Activated CD4-positive, alpha-beta T cell treated with anti-CD3 and anti-CD28 coated beads, Interleukin-2, amount 10 ng/mL, durations not matched to agents 24 days and 14 days (primary cell): ENCODE data around the gene PSMD9. TPM values are rescaled to one million over a fixed set of nuclear protein-coding genes. Genes with fewer than 3 reads are reported as not detected.
A peak's percentile ranks its signal among the peaks of the same experiment; 100 is the strongest.
"Not testable (repeated sequence)": the region's sequence is repeated elsewhere in the genome, so short reads cannot be mapped to it uniquely, and the experiment has no call there.

Source experiments
- DNase-seq: peaks from one replicate; pipeline ENCODE4 v3.0.0; 2022
- H3K27ac Mint-ChIP-seq: one replicate; pipeline ENCODE4 v1.8.0; 2022; ENCODE audit warnings: mild to moderate bottlenecking, mixed read lengths
- H3K27me3 Mint-ChIP-seq: one replicate; pipeline ENCODE4 v1.8.0; 2022; ENCODE audit warnings: mixed read lengths
- H3K36me3 Mint-ChIP-seq: one replicate; pipeline ENCODE4 v1.8.0; 2022; ENCODE audit warnings: low read depth, mild to moderate bottlenecking, mixed read lengths
- H3K4me1 Mint-ChIP-seq: one replicate; pipeline ENCODE4 v1.8.0; 2021; ENCODE audit warnings: mixed read lengths
- H3K4me3 Mint-ChIP-seq: one replicate; pipeline ENCODE4 v1.8.0; 2022; ENCODE audit warnings: mild to moderate bottlenecking, moderate library complexity, mixed read lengths
- H3K9me3 Mint-ChIP-seq: one replicate; pipeline ENCODE4 v1.8.0; 2021; ENCODE audit warnings: mixed read lengths
- intact Hi-C: fragments of 100-400 bp; cut with micrococcal nuclease; formaldehyde crosslinking; loops from one replicate; pipeline ENCODE4 v1.15.1; 2023
- total RNA-seq: library from RNA; stranded (reverse); gene quantifications from 2 replicates; pipeline ENCODE4 v1.2.3, GENCODE V29; 2022

PSMD9 gene
- total RNA-seq, 1 donor from 2014 or later, result 63.8 TPM

DNA sequence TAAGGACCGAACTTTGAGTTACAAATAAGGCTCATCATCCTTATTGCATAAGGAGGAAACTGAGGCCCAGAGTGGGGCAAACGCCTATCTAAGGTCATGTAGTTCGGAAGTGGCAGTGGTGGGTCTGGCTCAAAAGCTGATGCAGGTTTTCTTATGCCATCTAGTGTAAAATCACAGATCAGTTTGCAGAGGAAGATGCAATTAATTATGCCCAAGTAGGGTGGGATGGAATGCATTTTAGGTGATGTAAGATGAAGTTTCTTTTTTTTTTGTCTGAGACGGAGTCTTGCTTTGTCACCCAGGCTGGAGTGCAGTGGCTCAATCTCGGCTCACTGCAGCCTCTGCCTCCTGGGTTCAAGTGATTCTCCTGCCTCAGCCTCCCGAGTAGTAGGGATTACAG is 1.1 kb downstream of the PSMD9 start:
- peaks cover 17% of the 10 kb centered on the region for H3K36me3 Mint-ChIP-seq
- not testable (repeated sequence) for DNase-seq, H3K9me3 Mint-ChIP-seq, H3K27me3 Mint-ChIP-seq
- peaks cover 41% of the 10 kb centered on the region for H3K4me1 Mint-ChIP-seq
- intact Hi-C loops, result loop anchor here (2.0 to 5.0 kb wide), 5 partner anchors 29 to 203 kb away; partner anchors contain the start of genes CFAP251 and TMEM120B
- peak overlapping the region; percentile 99 for H3K27ac Mint-ChIP-seq
- peak overlapping the region; percentile 98 for H3K4me3 Mint-ChIP-seq

DNA sequence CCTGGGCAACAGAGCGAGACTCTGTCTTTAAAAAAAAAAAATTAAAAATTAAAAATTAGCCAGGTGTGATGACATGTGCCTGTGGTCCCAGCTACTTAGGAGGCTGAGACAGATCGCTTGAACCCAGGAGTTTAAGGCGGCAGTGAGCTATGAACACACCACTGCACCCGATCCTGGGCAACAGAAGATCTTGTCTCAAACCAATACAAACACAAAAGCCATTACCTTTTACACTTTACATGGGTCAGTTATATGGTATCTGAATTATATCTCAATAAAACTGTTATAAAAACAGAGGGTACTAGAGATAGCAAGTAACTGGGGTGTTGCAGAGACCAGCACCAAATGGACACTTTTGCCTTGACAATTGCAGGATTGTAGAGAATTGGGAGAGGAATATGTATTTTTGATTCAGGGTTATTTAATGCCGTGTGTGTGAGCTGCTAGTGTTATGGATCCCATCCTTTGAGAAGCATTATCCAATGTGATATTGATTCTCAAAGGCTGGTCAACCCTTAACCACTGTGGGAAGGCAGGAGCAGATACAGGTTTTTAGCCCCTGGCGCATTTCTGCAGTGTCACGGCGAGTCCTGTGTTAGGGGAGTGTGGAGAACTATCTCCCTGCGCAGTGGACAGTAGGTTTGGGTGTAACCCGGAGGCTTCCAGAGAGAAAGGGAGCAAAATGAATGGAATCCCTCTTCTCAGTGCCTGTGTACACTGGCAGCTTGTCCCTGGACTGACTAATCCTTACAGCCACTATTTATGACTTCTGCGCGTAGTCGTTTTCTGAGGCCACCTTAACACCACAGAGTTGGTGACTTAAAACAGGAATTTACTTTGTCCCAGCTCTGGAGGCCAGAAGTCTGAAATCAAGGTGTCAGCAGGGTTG is 4.3 kb downstream of the PSMD9 start:
- no peak for DNase-seq
- peaks cover 33% of the 10 kb centered on the region for H3K36me3 Mint-ChIP-seq
- intact Hi-C loops, result no loop called here
- no peaks in the 10 kb centered on the region for H3K9me3 Mint-ChIP-seq
- peaks cover 42% of the 10 kb centered on the region for H3K4me1 Mint-ChIP-seq
- H3K27me3 Mint-ChIP-seq, result no peaks in the 10 kb centered on the region
- H3K4me3 Mint-ChIP-seq, result no peak overlapping the region
- H3K27ac Mint-ChIP-seq, result peak overlapping the region; percentile 84

DNA sequence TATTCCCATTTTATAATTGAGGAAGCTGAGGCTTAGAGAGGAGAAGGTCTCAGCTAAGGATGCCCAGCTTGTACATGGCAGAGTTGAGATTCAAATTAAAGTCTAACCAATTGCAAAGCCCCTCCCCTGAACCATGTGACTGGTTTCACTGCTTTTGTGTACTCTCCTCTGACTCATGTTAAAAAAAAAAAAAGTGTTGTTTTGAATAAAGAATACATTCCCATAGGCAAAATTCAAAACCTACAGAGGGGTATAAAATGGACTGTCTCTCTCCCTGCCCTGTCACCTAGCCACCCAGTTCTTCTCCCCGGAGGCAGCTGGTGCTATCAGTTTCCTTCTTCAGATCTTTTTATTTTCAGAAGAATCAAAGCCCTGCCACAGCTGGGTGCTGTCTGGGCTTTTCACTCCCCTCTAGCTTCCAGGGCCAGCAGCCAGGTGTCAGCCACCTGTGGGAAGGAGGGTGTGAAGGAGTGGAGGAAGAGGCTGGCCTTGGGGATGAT is 5.4 kb downstream of the PSMD9 start:
- intact Hi-C loops, result no loop called here
- Mint-ChIP-seq H3K36me3 (peaks cover 36% of the 10 kb centered on the region), H3K4me3 (peak overlapping the region; percentile 63), H3K27ac (peak overlapping the region; percentile 84), H3K9me3 (no peaks in the 10 kb centered on the region), H3K4me1 (peaks cover 35% of the 10 kb centered on the region), H3K27me3 (no peaks in the 10 kb centered on the region)
- DNase-seq, result peak; percentile 73

DNA sequence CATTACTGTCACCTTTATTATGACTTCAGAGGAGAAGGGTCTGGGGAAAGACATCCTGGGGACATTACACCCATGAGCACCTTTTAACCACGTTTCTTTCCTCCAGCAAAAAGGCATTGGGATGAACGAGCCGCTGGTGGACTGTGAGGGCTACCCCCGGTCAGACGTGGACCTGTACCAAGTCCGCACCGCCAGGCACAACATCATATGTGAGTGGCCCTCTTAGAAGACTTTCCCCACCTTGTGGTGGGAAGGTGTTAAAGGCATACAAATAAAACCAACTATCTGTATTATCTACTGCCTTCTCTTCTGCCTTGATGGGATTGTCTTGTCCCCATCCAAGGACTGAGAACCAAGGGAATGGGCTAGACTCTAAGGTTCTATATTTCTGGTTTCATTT is 6.0 kb downstream of the PSMD9 start:
- Mint-ChIP-seq H3K4me3 (no peak overlapping the region), H3K27ac (no peak overlapping the region), H3K9me3 (no peaks in the 10 kb centered on the region), H3K27me3 (no peaks in the 10 kb centered on the region), H3K4me1 (peaks cover 30% of the 10 kb centered on the region), H3K36me3 (peaks cover 41% of the 10 kb centered on the region)
- intact Hi-C loops, result no loop called here
- peak; percentile 64 for DNase-seq

- intact Hi-C loops, result no loop called here
- H3K4me1 Mint-ChIP-seq, result peaks cover 16% of the 10 kb centered on the region
- H3K27me3 Mint-ChIP-seq, result no peaks in the 10 kb centered on the region
- no peak overlapping the region for H3K27ac Mint-ChIP-seq
- no peaks in the 10 kb centered on the region for H3K9me3 Mint-ChIP-seq
- DNase-seq, result no peak
- no peak overlapping the region for H3K4me3 Mint-ChIP-seq
- H3K36me3 Mint-ChIP-seq, result peaks cover 54% of the 10 kb centered on the region
Observed at GRCh38 chr12:121898287-121898686, 9.7 kb downstream of the PSMD9 start.

DNA sequence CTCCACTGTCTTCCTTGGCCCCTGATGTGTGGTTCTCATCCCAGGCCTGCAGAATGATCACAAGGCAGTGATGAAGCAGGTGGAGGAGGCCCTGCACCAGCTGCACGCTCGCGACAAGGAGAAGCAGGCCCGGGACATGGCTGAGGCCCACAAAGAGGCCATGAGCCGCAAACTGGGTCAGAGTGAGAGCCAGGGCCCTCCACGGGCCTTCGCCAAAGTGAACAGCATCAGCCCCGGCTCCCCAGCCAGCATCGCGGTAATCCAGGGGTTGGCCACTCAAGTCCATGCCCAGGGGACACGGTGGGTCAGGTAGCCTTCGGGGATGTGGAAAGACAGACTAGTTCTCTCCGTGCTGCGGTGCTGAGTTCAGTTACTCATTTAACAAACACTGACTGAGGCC is 11.0 kb downstream of the PSMD9 start:
- Mint-ChIP-seq H3K36me3 (peaks cover 49% of the 10 kb centered on the region), H3K27ac (no peak overlapping the region), H3K4me1 (peaks cover 5% of the 10 kb centered on the region)

DNA sequence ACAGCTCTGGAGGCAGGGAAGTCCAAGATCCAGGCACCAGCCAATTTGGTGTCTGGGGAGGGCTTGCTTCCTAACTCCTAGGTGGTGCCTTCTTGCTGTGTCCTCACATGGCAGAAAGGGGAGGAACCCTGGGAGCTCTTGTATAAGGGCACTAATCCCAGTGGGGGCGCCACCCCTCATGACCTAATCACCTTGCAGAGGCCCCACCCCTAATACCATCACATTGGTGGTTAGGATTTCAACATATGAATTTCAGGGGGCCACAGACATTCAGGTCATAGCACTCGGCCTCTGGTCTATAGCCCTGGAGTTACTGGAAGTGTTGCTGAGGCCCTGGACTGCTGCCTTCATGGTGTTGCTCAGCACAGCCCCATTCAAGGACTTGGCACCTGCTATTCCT is 14.6 kb downstream of the PSMD9 start:
- intact Hi-C loops, result no loop called here
- no peak for DNase-seq
- Mint-ChIP-seq H3K4me3 (no peak overlapping the region), H3K27ac (no peak overlapping the region), H3K9me3 (no peaks in the 10 kb centered on the region), H3K4me1 (no peaks in the 10 kb centered on the region), H3K36me3 (peaks cover 46% of the 10 kb centered on the region), H3K27me3 (no peaks in the 10 kb centered on the region)

More for the DNA sequence above, 11.0 kb downstream of the PSMD9 start:
- H3K9me3 Mint-ChIP-seq, result no peaks in the 10 kb centered on the region
- H3K27me3 Mint-ChIP-seq, result no peaks in the 10 kb centered on the region
- intact Hi-C loops, result no loop called here
- H3K4me3 Mint-ChIP-seq, result no peak overlapping the region
- no peak for DNase-seq

- H3K4me3 Mint-ChIP-seq, result no peak overlapping the region
- intact Hi-C loops, result no loop called here
- no peak overlapping the region for H3K27ac Mint-ChIP-seq
- H3K27me3 Mint-ChIP-seq, result no peaks in the 10 kb centered on the region
- peaks cover 8% of the 10 kb centered on the region for H3K4me1 Mint-ChIP-seq
- no peak for DNase-seq
- H3K9me3 Mint-ChIP-seq, result no peaks in the 10 kb centered on the region
- peaks cover 51% of the 10 kb centered on the region for H3K36me3 Mint-ChIP-seq
Observed at GRCh38 chr12:121905746-121906145, 17.2 kb downstream of the PSMD9 start.

DNA sequence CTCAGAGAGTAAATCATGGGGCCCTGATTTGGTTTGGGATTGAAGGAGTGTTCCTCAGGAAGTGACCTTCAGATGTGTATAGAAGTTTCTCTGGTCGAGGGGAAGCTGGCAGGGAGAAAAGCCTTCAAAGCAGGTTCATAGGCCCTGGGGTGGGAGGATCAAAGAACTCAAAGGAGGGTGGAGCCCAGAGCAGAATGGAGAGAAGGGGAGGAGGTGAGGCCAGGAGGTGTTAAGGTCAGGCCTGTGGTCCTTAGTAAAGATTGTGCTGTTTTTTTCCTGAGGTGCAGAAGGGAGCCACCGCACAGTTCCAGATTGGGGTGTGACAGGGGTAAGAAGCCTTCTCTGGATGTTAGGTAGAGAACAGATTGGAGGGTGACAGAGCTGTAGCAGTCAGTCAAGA is 20.1 kb downstream of the PSMD9 start:
- Mint-ChIP-seq H3K4me3 (no peak overlapping the region), H3K4me1 (peaks cover 12% of the 10 kb centered on the region), H3K27me3 (no peaks in the 10 kb centered on the region), H3K36me3 (peaks cover 42% of the 10 kb centered on the region), H3K27ac (peak overlapping the region; percentile 9), H3K9me3 (no peaks in the 10 kb centered on the region)
- DNase-seq, result no peak
- intact Hi-C loops, result no loop called here

- H3K9me3 Mint-ChIP-seq, result no peaks in the 10 kb centered on the region
- H3K4me3 Mint-ChIP-seq, result no peak overlapping the region
- no peak for DNase-seq
- H3K27me3 Mint-ChIP-seq, result no peaks in the 10 kb centered on the region
- peaks cover 14% of the 10 kb centered on the region for H3K4me1 Mint-ChIP-seq
- peak overlapping the region; percentile 6 for H3K27ac Mint-ChIP-seq
- intact Hi-C loops, result no loop called here
- peaks cover 42% of the 10 kb centered on the region for H3K36me3 Mint-ChIP-seq
Observed at GRCh38 chr12:121911824-121912585, 23.4 kb downstream of the PSMD9 start.

DNA sequence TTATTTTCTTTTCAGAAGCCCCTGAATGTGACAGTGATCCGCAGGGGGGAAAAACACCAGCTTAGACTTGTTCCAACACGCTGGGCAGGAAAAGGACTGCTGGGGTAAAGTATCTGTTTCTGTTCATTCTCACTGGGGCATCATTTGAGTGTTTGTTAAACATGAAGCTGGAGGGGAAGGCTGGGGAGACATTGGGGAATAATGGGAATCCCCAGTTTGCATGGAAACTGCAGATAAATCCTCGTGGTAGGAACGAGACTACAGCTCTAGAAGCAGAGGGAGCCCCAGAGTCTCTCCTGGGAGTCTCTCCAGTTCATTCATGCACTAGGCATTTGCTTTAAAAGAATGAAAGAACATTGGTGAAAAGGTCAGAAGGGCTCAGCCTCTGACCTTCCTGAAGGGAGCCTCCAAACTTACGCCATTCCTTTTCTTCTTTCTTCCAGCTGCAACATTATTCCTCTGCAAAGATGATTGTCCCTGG is 27.3 kb downstream of the PSMD9 start:
- peaks cover 30% of the 10 kb centered on the region for H3K36me3 Mint-ChIP-seq
- H3K27me3 Mint-ChIP-seq, result no peaks in the 10 kb centered on the region
- no peak overlapping the region for H3K27ac Mint-ChIP-seq
- DNase-seq, result no peak
- intact Hi-C loops, result loop anchor here (5.0 kb wide), 1 partner anchor 106 kb away; the partner anchor contains the start of gene BCL7A
- H3K4me1 Mint-ChIP-seq, result peaks cover 20% of the 10 kb centered on the region
- H3K4me3 Mint-ChIP-seq, result no peak overlapping the region
- H3K9me3 Mint-ChIP-seq, result no peaks in the 10 kb centered on the region

GRCh38 chr12:121916719-121917118 is 28.1 kb downstream of the PSMD9 start:
- Mint-ChIP-seq H3K36me3 (peaks cover 25% of the 10 kb centered on the region), H3K4me1 (peaks cover 20% of the 10 kb centered on the region), H3K27me3 (no peaks in the 10 kb centered on the region), H3K9me3 (no peaks in the 10 kb centered on the region), H3K4me3 (no peak overlapping the region), H3K27ac (peak overlapping the region; percentile 35)
- intact Hi-C loops, result loop anchor here (5.0 kb wide), 1 partner anchor 106 kb away; the partner anchor contains the start of gene BCL7A
- peak; percentile 62 for DNase-seq

DNA sequence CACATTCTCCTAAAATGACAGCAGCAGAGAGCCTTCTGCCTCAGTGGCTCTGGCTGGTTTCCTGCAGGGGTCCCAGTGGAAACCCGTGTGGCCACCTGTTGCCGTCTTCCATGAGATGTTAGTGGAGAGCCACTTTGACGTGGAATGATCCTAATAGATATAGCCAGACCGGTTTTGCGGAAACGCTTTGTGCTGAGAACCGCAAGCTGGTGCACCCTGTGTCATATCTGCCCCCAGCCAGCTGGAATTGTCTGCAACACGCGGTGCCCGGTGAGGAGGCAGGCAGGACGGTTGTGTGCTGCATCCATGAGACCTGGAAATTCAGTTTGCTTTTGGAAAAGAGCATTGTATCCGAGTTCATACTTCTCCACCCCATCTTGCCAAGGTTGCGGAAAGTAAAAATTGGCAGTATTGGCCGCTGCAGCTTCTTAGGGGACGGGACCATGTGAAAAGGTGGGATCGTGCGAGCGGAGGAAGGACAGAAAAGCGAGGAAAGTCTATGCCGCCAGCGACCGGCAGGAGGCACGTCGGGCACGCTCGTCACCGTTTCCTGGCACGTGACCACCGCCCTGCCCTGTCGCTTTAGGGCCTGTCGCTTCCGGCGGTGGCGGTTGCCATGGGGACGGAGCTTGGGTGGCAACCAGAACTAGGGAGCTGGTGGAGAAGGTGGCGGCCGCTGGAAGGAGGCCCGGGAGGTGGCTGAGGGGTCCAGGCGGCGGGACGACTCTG is 29.5 kb downstream of the PSMD9 start, which contains the start of gene CFAP251:
Gene CFAP251, plus strand, starts transcription at position 643 of the 729 bp plus-strand sequence. CDS start 2,714 bp downstream, outside the sequence.
- peak within 1 kb of the TSS; percentile 81 for H3K4me3 Mint-ChIP-seq
- H3K27me3 Mint-ChIP-seq, result no peaks in the 10 kb centered on the region
- H3K36me3 Mint-ChIP-seq, result peaks cover 21% of the 10 kb centered on the region
- intact Hi-C loops, result loop anchor here (2.0 to 5.0 kb wide), 2 partner anchors 29 to 104 kb away; partner anchors contain the start of genes BCL7A and PSMD9
- H3K4me1 Mint-ChIP-seq, result peaks cover 16% of the 10 kb centered on the region
- H3K27ac Mint-ChIP-seq, result peak within 1 kb of the TSS; percentile 92
- H3K9me3 Mint-ChIP-seq, result no peaks in the 10 kb centered on the region
- peak; percentile 99 for DNase-seq
